K562 (cell line): ENCODE results near the gene ATP6V0D1. TPM values are rescaled to one million over a fixed set of nuclear protein-coding genes. Genes with fewer than 3 reads are reported as not detected.
A peak's percentile ranks its signal among the peaks of the same experiment; 100 is the strongest.

Experiments
- ARNT ChIP-seq, 2 experiments: fragments of 450-650 bp; IDR thresholded peaks; 2 replicates each; pipeline ENCODE4 v1.6.1; 2016; ENCODE audit warnings: mild to moderate bottlenecking in 1 of 2
- ATF2 ChIP-seq: sonication (generic); formaldehyde crosslinking; IDR thresholded peaks from 2 replicates; pipeline ENCODE4 v1.8.1; 2022; ENCODE audit warnings: missing genetic modification reagents
- C11orf30 ChIP-seq: fragments of 450-650 bp; IDR thresholded peaks from 2 replicates; pipeline ENCODE4 v1.6.1; 2016; ENCODE audit warnings: low read depth, mild to moderate bottlenecking
- CXXC5 ChIP-seq: fragments of 250-450 bp; sonication (Bioruptor Pico); IDR thresholded peaks from 2 replicates; pipeline ENCODE4 v1.8.0; 2022; ENCODE audit warnings: inconsistent platforms, mild to moderate bottlenecking, moderate library complexity
- DACH1 ChIP-seq: fragments of 450-650 bp; IDR thresholded peaks from 2 replicates; pipeline ENCODE4 v1.6.1; 2018; ENCODE audit not compliant: partially characterized antibody
- DIDO1 ChIP-seq: fragments of 450-650 bp; IDR thresholded peaks from 2 replicates; pipeline ENCODE4 v1.6.1; 2016; ENCODE audit warnings: low read depth, missing biosample characterization, missing genetic modification characterization
- EHMT2 ChIP-seq: fragments of 450-650 bp; IDR thresholded peaks from 2 replicates; pipeline ENCODE4 v1.6.1; 2018; ENCODE audit warnings: antibody characterized with exemption
- KDM5B ChIP-seq: fragments of 200-600 bp; sonication (generic); IDR thresholded peaks from 2 replicates; pipeline ENCODE4 v1.6.1; 2012; ENCODE audit warnings: low read depth, mild to moderate bottlenecking, moderate library complexity, low read length, control low read depth, inconsistent platforms; ENCODE audit not compliant: insufficient replicate concordance
- KLF13 ChIP-seq: fragments of 450-650 bp; IDR thresholded peaks from 2 replicates; pipeline ENCODE4 v1.6.1; 2016; ENCODE audit warnings: missing genetic modification characterization, low read depth, mild to moderate bottlenecking, missing compliant biosample characterization, moderate library complexity, borderline replicate concordance
- LEF1 ChIP-seq: fragments of 450-650 bp; IDR thresholded peaks from 2 replicates; pipeline ENCODE4 v1.6.1; 2016; ENCODE audit warnings: mild to moderate bottlenecking
- MYNN ChIP-seq, 2 experiments: sonication (generic); formaldehyde crosslinking in 1 of 2; IDR thresholded peaks; 2 replicates each; pipeline versions ENCODE4 v1.5.0 to v1.6.1; 2016 to 2020; ENCODE audit warnings: antibody characterized with exemption in 1 of 2, missing genetic modification reagents in 1 of 2
- PHTF2 ChIP-seq: fragments of 250-450 bp; sonication (Bioruptor Pico); IDR thresholded peaks from 2 replicates; pipeline ENCODE4 v1.5.0; 2021; ENCODE audit warnings: mild to moderate bottlenecking
- SRF ChIP-seq, 2 experiments: fragments of 250-450, 450-650 bp in 1 of 2; sonication (Bioruptor Pico) in 1 of 2; sonication (generic) in 1 of 2; formaldehyde crosslinking; IDR thresholded peaks; 2 replicates each; pipeline versions ENCODE4 v1.5.0 to v1.5.1; 2020 to 2022; ENCODE audit warnings: mild to moderate bottlenecking in 1 of 2, missing genetic modification reagents in 1 of 2
- STAT6 ChIP-seq: sonication (generic); formaldehyde crosslinking; IDR thresholded peaks from 2 replicates; pipeline ENCODE4 v1.8.1; 2023; ENCODE audit warnings: mild to moderate bottlenecking, missing genetic modification reagents
- TEAD1 ChIP-seq, 2 experiments: fragments of 450-650 bp in 1 of 2; sonication (generic) in 1 of 2; formaldehyde crosslinking; IDR thresholded peaks; 2 replicates each; pipeline versions ENCODE4 v1.4.0 to v1.8.0; 2020 to 2022; ENCODE audit warnings: mild to moderate bottlenecking in 2 of 2, missing genetic modification reagents in 1 of 2
- ZBTB11 ChIP-seq, 3 experiments: fragments of 200-800 bp in 1 of 3; fragments of 250-450 bp in 1 of 3; fragments of 450-650 bp in 1 of 3; sonication (Bioruptor Pico) in 1 of 3; sonication (Bioruptor generic) in 1 of 3; formaldehyde crosslinking in 1 of 3; IDR thresholded peaks; 2 replicates each; pipeline versions ENCODE4 v1.6.1 to v1.8.0; 2016 to 2022; ENCODE audit warnings: mild to moderate bottlenecking in 2 of 3, missing genetic modification characterization in 2 of 3, missing compliant biosample characterization in 1 of 3, moderate library complexity in 1 of 3
- ZFP1 ChIP-seq: fragments of 450-650 bp; formaldehyde crosslinking; IDR thresholded peaks from 2 replicates; pipeline ENCODE4 v1.4.0; 2020; ENCODE audit warnings: mild to moderate bottlenecking, mixed read lengths
- ZFX ChIP-seq: sonication (generic); formaldehyde crosslinking; IDR thresholded peaks from 2 replicates; pipeline ENCODE4 v1.8.0; 2022; ENCODE audit warnings: mild to moderate bottlenecking, missing genetic modification reagents, moderate library complexity
- ZNF3 ChIP-seq: fragments of 250-450 bp; sonication (Bioruptor Pico); IDR thresholded peaks from 2 replicates; pipeline ENCODE4 v1.5.0; 2021; ENCODE audit warnings: mild to moderate bottlenecking, moderate library complexity
- ZNF324 ChIP-seq: fragments of 250-450 bp; sonication (Bioruptor Pico); IDR thresholded peaks from 2 replicates; pipeline ENCODE4 v1.4.0; 2020; ENCODE audit warnings: mild to moderate bottlenecking
- polyA plus RNA-seq, 8 experiments: library from polyadenylated mRNA; depleted of rRNA in 4 of 8; stranded (reverse) in 5 of 8; unstranded in 3 of 8; fragments of >200 nt; fragmentation: Nextera tagmentation in 2 of 8; fragmentation: Illumina TruSeq in 1 of 8; extraction: Ambion mirVana in 2 of 8; extraction: Trizol in 1 of 8; gene quantifications; 2 replicates each; pipeline versions ENCODE4 v1.2.1 to v1.2.3, GENCODE V29; 2011 to 2014; ENCODE audit warnings: inconsistent platforms in 1 of 8, missing spikeins in 1 of 8
- total RNA-seq, 7 experiments: library from RNA; depleted of rRNA in 6 of 7; stranded (reverse); fragments of >200 nt in 6 of 7; fragmentation: Illumina TruSeq in 2 of 7; extraction: Trizol in 2 of 7; gene quantifications; 2 replicates each; pipeline versions ENCODE4 v1.2.1 to v1.2.3, GENCODE V29; 2011 to 2021; ENCODE audit warnings: low replicate concordance in 1 of 7

The ATP6V0D1 gene
- total and polyA plus RNA-seq, 9 of the 15 experiments (the other 6 are each of a cell fraction or from before 2014, with no cell fraction given), result 23.2 to 69.7 (median 45.6) TPM

GRCh38 chr16:67396159-67397035 lies 84.6 kb downstream of the ATP6V0D1 start (continued):
- no peak for TF ChIP-seq STAT6 (CRISPR knock-in tag)
- TF ChIP-seq TEAD1 (CRISPR knock-in tag; IDR thresholded peaks at IDR 0.05), result 0 out of 4 replicates have a peak, but pooled peaks of 1 of the 2 experiments have one; percentile 11
- TF ChIP-seq ZFX (CRISPR knock-in tag), result peak; percentile 59
- no peak for TF ChIP-seq C11orf30
- TF ChIP-seq DACH1, result no peak
- TF ChIP-seq CXXC5 (CRISPR knock-in tag), result no peak
- no peak for TF ChIP-seq ZNF3 (CRISPR knock-in tag)
- no peak for TF ChIP-seq ZFP1
- TF ChIP-seq ZNF324 (CRISPR knock-in tag), result no peak
- TF ChIP-seq ZBTB11 (CRISPR knock-in tag; IDR thresholded peaks at IDR 0.05), result peak in 1 of 3 experiments; percentile 60; a peak in 1 of 6 replicates
- TF ChIP-seq ATF2, result no peak
- TF ChIP-seq EHMT2, result no peak
- TF ChIP-seq ARNT (IDR thresholded peaks at IDR 0.05), result no peak
- no peak for TF ChIP-seq KLF13
- no peak for TF ChIP-seq KDM5B
- TF ChIP-seq PHTF2 (CRISPR knock-in tag), result no peak
- TF ChIP-seq MYNN (IDR thresholded peaks at IDR 0.05), result peak; percentile 68; the same call in 1 of the 2 replicates
- TF ChIP-seq MYNN (CRISPR knock-in tag; IDR thresholded peaks at IDR 0.05), result no peak
- 0 out of 2 replicates have a peak, but pooled peaks have one; percentile 31 for TF ChIP-seq LEF1
- no peak for TF ChIP-seq SRF (CRISPR knock-in tag; IDR thresholded peaks at IDR 0.05)
- no peak for TF ChIP-seq DIDO1 (tag)
